ENCODE results near the gene OCLN.

DNA sequence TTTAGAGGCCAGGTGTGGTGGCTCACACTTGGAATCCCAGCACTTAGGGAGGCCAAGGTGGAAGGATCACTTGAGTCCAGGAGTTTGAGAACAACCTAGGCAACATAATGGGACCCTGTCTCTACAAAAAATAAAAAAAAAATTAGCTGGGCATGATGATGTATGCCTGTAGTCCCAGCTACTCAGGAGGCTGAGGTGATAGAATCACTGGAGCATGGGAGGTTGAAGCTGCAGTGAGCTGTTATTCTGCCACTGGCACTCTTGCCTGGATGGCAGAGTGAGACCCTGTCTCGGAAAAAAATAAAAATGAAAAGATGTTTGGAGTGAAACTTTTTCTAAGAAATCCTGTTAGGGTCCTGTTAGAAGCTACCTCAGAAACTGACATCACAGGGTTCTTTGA is 24.2 kb downstream of the OCLN start:
- no peak for TF ChIP-seq POLR2A (IDR thresholded peaks at IDR 0.05)
- TF ChIP-seq, protein P1, sequence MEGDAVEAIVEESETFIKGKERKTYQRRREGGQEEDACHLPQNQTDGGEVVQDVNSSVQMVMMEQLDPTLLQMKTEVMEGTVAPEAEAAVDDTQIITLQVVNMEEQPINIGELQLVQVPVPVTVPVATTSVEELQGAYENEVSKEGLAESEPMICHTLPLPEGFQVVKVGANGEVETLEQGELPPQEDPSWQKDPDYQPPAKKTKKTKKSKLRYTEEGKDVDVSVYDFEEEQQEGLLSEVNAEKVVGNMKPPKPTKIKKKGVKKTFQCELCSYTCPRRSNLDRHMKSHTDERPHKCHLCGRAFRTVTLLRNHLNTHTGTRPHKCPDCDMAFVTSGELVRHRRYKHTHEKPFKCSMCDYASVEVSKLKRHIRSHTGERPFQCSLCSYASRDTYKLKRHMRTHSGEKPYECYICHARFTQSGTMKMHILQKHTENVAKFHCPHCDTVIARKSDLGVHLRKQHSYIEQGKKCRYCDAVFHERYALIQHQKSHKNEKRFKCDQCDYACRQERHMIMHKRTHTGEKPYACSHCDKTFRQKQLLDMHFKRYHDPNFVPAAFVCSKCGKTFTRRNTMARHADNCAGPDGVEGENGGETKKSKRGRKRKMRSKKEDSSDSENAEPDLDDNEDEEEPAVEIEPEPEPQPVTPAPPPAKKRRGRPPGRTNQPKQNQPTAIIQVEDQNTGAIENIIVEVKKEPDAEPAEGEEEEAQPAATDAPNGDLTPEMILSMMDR (IDR thresholded peaks at IDR 0.05) = no peak
